ENCODE data around the gene FICD.

Gene FICD

GRCh38 chr12:108562348-108563135 is 47.5 kb downstream of the FICD start, which contains the start of gene ISCU:
ISCU (plus strand) TSS chr12:108562596; CDS start chr12:108562623, 27 bp downstream.
- Histone ChIP-seq H3K27me3 (ENCODE audit: insufficient read depth, poor library complexity, severe bottlenecking) (no peaks in the 10 kb centered on the region), H3K4me3 (replicated peaks; ENCODE audit: insufficient read depth, low read length) (peak within 1 kb of the TSS; percentile 93), H3K27ac (replicated peaks) (peak within 1 kb of the TSS; percentile 98)
- DNase-seq (ENCODE audit: low read depth in 1 of 2, low spot score in 1 of 2) = peak; percentile 96
- TF ChIP-seq CTCF (IDR thresholded peaks at IDR 0.05; ENCODE audit: insufficient read depth, low read length) (no peak), POLR2AphosphoS5 (IDR thresholded peaks at IDR 0.05; ENCODE audit: low read depth) (peak; percentile 38; the same call in 1 of the 2 replicates), REST (IDR thresholded peaks at IDR 0.05; ENCODE audit: insufficient replicate concordance, low read depth) (peak; percentile 49)

- peak; percentile 57 to 91 for DNase-seq (ENCODE audit: low read depth in 1 of 2, low spot score in 1 of 2)
- Histone ChIP-seq H3K4me3 (replicated peaks; ENCODE audit: insufficient read depth, low read length) (peak overlapping the region; percentile 93), H3K27ac (replicated peaks) (peak overlapping the region; percentile 77), H3K27me3 (ENCODE audit: insufficient read depth, poor library complexity, severe bottlenecking) (no peaks in the 10 kb centered on the region)
- TF ChIP-seq CTCF (IDR thresholded peaks at IDR 0.05; ENCODE audit: insufficient read depth, low read length) (peak; percentile 83), REST (IDR thresholded peaks at IDR 0.05; ENCODE audit: insufficient replicate concordance, low read depth) (no peak), GABPA (IDR thresholded peaks at IDR 0.05; ENCODE audit: low read depth) (no peak), SPI1 (IDR thresholded peaks at IDR 0.05; ENCODE audit: borderline replicate concordance, low read depth) (no peak; the same call in 1 of the 2 replicates), POLR2AphosphoS5 (IDR thresholded peaks at IDR 0.05; ENCODE audit: low read depth) (no peak)
Observed at GRCh38 chr12:108563136-108563803, 48.2 kb downstream of the FICD start.

GRCh38 chr12:108563804-108564151 is 48.7 kb downstream of the FICD start:
- no peak for DNase-seq (ENCODE audit: low read depth in 1 of 2, low spot score in 1 of 2)
- TF ChIP-seq REST (IDR thresholded peaks at IDR 0.05; ENCODE audit: insufficient replicate concordance, low read depth) (no peak), CTCF (IDR thresholded peaks at IDR 0.05; ENCODE audit: insufficient read depth, low read length) (no peak), SPI1 (IDR thresholded peaks at IDR 0.05; ENCODE audit: borderline replicate concordance, low read depth) (no peak), GABPA (IDR thresholded peaks at IDR 0.05; ENCODE audit: low read depth) (no peak), POLR2AphosphoS5 (IDR thresholded peaks at IDR 0.05; ENCODE audit: low read depth) (no peak)
- no peak overlapping the region for H3K27ac ChIP-seq (replicated peaks)
- H3K4me3 ChIP-seq (replicated peaks; ENCODE audit: insufficient read depth, low read length) = no peak overlapping the region
- no peaks in the 10 kb centered on the region for H3K27me3 ChIP-seq (ENCODE audit: insufficient read depth, poor library complexity, severe bottlenecking)
